HL-60 (cell line): ENCODE data around the gene TMEM135.

Source experiments
- POLR2AphosphoS5 ChIP-seq: IDR thresholded peaks from 2 replicates; pipeline ENCODE4 v1.6.1; 2012; ENCODE audit warnings: low read depth
- TF ChIP-seq, protein P1 (sequence below): IDR thresholded peaks from one replicate; pipeline ENCODE4 v1.5.1; 2011; ENCODE audit warnings: low read length, control low read depth, inconsistent platforms; ENCODE audit not compliant: insufficient read depth
- TF ChIP-seq, protein P2 (sequence below): IDR thresholded peaks from 2 replicates; pipeline ENCODE4 v1.6.1; 2012; ENCODE audit warnings: low read depth; ENCODE audit not compliant: insufficient replicate concordance

DNA sequence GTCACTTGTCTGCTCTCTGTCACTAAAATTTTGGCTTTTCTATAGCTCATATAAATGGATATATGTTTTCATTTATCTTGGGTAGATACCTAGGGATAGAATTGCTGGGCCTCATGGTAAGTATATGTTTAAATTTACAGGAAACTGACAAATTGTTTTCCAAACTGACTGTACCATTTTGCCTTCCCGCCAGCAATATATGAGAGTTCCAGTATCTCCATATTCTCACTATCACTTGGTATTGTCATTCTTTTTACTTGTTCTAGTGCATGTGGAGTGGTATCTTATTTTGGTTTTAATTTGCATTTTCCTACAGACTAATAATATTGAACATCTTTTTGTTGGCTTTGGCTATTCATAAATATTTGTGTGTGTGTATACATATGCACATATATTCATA lies 101.7 kb downstream of the TMEM135 start:
- TF ChIP-seq, protein P1, sequence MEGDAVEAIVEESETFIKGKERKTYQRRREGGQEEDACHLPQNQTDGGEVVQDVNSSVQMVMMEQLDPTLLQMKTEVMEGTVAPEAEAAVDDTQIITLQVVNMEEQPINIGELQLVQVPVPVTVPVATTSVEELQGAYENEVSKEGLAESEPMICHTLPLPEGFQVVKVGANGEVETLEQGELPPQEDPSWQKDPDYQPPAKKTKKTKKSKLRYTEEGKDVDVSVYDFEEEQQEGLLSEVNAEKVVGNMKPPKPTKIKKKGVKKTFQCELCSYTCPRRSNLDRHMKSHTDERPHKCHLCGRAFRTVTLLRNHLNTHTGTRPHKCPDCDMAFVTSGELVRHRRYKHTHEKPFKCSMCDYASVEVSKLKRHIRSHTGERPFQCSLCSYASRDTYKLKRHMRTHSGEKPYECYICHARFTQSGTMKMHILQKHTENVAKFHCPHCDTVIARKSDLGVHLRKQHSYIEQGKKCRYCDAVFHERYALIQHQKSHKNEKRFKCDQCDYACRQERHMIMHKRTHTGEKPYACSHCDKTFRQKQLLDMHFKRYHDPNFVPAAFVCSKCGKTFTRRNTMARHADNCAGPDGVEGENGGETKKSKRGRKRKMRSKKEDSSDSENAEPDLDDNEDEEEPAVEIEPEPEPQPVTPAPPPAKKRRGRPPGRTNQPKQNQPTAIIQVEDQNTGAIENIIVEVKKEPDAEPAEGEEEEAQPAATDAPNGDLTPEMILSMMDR, result no peak
- TF ChIP-seq POLR2AphosphoS5, result no peak
- TF ChIP-seq, protein P2, sequence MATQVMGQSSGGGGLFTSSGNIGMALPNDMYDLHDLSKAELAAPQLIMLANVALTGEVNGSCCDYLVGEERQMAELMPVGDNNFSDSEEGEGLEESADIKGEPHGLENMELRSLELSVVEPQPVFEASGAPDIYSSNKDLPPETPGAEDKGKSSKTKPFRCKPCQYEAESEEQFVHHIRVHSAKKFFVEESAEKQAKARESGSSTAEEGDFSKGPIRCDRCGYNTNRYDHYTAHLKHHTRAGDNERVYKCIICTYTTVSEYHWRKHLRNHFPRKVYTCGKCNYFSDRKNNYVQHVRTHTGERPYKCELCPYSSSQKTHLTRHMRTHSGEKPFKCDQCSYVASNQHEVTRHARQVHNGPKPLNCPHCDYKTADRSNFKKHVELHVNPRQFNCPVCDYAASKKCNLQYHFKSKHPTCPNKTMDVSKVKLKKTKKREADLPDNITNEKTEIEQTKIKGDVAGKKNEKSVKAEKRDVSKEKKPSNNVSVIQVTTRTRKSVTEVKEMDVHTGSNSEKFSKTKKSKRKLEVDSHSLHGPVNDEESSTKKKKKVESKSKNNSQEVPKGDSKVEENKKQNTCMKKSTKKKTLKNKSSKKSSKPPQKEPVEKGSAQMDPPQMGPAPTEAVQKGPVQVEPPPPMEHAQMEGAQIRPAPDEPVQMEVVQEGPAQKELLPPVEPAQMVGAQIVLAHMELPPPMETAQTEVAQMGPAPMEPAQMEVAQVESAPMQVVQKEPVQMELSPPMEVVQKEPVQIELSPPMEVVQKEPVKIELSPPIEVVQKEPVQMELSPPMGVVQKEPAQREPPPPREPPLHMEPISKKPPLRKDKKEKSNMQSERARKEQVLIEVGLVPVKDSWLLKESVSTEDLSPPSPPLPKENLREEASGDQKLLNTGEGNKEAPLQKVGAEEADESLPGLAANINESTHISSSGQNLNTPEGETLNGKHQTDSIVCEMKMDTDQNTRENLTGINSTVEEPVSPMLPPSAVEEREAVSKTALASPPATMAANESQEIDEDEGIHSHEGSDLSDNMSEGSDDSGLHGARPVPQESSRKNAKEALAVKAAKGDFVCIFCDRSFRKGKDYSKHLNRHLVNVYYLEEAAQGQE, result no peak
